Activated naive CD8-positive, alpha-beta T cell treated with anti-CD3 and anti-CD28 coated beads for 36 hours (primary cell): Measurements from ENCODE around the gene REEP6. TPM values are rescaled to one million over a fixed set of nuclear protein-coding genes. Genes with fewer than 3 reads are reported as not detected.
"Not testable (repeated sequence)": the region's sequence is repeated elsewhere in the genome, so short reads cannot be mapped to it uniquely, and the experiment has no call there.

Experiments used
- DNase-seq: peaks from one replicate; pipeline ENCODE4 v3.0.0; 2021
- H3K27ac Mint-ChIP-seq: one replicate; pipeline ENCODE4 v1.8.0; 2022; ENCODE audit warnings: mild to moderate bottlenecking, moderate library complexity, mixed read lengths
- H3K27me3 Mint-ChIP-seq: one replicate; pipeline ENCODE4 v1.8.0; 2022; ENCODE audit warnings: mild to moderate bottlenecking, mixed read lengths
- H3K36me3 Mint-ChIP-seq: one replicate; pipeline ENCODE4 v1.8.0; 2021; ENCODE audit warnings: mild to moderate bottlenecking, mixed read lengths
- H3K4me1 Mint-ChIP-seq: one replicate; pipeline ENCODE4 v1.8.0; 2021; ENCODE audit warnings: mixed read lengths
- H3K4me3 Mint-ChIP-seq: one replicate; pipeline ENCODE4 v1.8.0; 2022; ENCODE audit warnings: mild to moderate bottlenecking, moderate library complexity, mixed read lengths
- H3K9me3 Mint-ChIP-seq: one replicate; pipeline ENCODE4 v1.8.0; 2022; ENCODE audit warnings: mixed read lengths
- total RNA-seq, 2 experiments: library from RNA; stranded (reverse); gene quantifications; one replicate each; pipeline ENCODE4 v1.2.3, GENCODE V29; 2021

REEP6 gene
- total RNA-seq, 2 experiments from 2014 or later: 1.3 to 1.8 TPM

DNA sequence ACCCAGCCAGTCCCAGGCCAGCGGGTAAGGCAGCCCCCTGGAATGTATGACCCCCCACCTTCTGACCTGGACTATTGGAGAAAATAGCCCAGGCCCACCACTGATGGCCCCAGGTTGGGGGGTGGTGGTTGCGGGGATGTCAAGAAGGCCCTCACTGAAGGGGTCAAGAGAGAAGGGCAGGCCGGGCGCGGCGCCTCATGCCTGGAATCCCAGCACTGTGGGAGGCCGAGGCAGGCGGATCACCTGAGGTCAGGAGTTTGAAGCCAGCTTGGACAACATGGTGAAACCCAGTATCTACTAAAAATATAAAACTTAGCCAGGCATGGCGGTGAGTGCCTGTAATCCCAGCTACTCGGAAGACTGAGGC, 23.3 kb downstream of the REEP6 start:
- Mint-ChIP-seq H3K27ac (no peak overlapping the region), H3K4me1 (peaks cover 3% of the 10 kb centered on the region), H3K27me3 (peaks cover 24% of the 10 kb centered on the region), H3K9me3 (no peaks in the 10 kb centered on the region), H3K4me3 (no peak overlapping the region), H3K36me3 (no peaks in the 10 kb centered on the region)
- no peak for DNase-seq

- Mint-ChIP-seq H3K9me3 (no peaks in the 10 kb centered on the region), H3K36me3 (no peaks in the 10 kb centered on the region), H3K27ac (no peak overlapping the region), H3K27me3 (peaks cover 18% of the 10 kb centered on the region), H3K4me1 (peaks cover 3% of the 10 kb centered on the region), H3K4me3 (no peak overlapping the region)
- no peak for DNase-seq
Observed at GRCh38 chr19:1514986-1515721, 24.2 kb downstream of the REEP6 start.

- DNase-seq: no peak
- no peak overlapping the region for H3K4me3 Mint-ChIP-seq
- peaks cover 14% of the 10 kb centered on the region for H3K27me3 Mint-ChIP-seq
- H3K27ac Mint-ChIP-seq: no peak overlapping the region
- no peaks in the 10 kb centered on the region for H3K36me3 Mint-ChIP-seq
- H3K9me3 Mint-ChIP-seq: no peaks in the 10 kb centered on the region
- H3K4me1 Mint-ChIP-seq: peaks cover 3% of the 10 kb centered on the region
Observed at GRCh38 chr19:1516395-1516753, 25.4 kb downstream of the REEP6 start.

DNA sequence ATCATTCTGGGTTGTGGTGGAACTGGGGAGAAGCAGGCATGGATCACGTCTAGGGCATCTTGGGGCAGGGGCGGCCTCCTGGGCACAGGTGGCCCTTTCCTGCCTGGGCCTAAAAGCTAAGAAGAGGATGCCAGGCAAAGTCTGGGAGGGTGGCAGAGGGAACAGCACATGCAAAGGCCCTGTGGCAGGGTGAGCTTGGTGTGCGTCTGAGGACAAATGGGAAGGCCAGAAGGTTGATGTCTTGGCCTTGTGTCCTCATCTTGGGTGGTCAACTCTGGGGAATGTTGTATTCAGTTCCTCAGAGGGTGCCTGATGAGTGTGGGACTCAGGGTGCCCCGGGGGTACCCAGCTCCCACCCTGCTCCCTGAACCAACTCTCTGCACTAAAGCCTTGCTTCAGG, 27.5 kb downstream of the REEP6 start:
- H3K36me3 Mint-ChIP-seq: no peaks in the 10 kb centered on the region
- H3K27me3 Mint-ChIP-seq: peaks cover 24% of the 10 kb centered on the region
- no peak for DNase-seq
- no peak overlapping the region for H3K4me3 Mint-ChIP-seq
- no peak overlapping the region for H3K27ac Mint-ChIP-seq
- H3K4me1 Mint-ChIP-seq: no peaks in the 10 kb centered on the region
- no peaks in the 10 kb centered on the region for H3K9me3 Mint-ChIP-seq

DNA sequence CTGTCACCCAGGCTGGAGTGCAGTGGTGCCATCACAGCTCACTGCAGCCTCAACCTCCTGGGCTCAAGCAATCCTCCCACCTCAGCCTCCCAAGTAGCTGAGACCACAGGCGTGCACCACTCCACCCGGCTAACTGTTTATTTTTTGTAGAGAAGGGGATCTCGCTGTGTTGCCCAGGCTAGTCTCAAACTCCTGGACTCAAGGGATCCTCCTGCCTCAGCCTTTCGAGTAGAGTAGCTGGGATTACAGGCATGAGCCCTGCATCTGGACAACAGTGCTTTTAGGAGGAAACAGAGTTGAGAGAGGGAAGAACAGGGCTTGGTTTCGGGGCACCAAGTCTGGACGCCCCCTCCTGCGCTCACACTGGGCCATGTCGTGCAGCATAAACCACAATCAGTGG, 28.8 kb downstream of the REEP6 start:
- not testable (repeated sequence) for DNase-seq, H3K36me3 Mint-ChIP-seq, H3K4me3 Mint-ChIP-seq, H3K4me1 Mint-ChIP-seq, H3K27ac Mint-ChIP-seq, H3K9me3 Mint-ChIP-seq
- H3K27me3 Mint-ChIP-seq: peaks cover 28% of the 10 kb centered on the region

- Mint-ChIP-seq H3K4me1 (peaks cover 4% of the 10 kb centered on the region), H3K27ac (no peak overlapping the region), H3K36me3 (no peaks in the 10 kb centered on the region), H3K27me3 (peaks cover 31% of the 10 kb centered on the region), H3K4me3 (no peak overlapping the region), H3K9me3 (no peaks in the 10 kb centered on the region)
- no peak for DNase-seq
Observed at GRCh38 chr19:1520203-1520780, 29.3 kb downstream of the REEP6 start.

DNA sequence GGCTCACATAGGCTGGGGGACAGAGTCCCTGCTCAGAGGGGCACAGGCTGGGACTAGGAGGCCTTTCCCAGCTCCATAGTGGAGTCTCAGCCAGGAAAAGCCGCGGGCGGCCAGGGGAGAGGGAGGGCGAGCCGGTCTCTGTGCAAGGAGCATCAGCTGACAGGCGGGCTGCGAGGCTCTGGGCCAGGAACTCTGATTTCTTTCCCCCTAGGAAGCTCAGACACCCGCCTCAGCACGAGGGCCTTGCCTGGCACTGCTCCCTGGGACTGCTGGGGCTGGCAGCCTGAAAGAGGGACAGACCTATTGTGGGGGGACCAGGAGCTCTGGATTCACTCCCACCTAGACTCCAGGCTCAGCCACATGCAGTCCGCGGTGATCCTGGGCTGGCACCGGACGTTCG, 30.7 kb downstream of the REEP6 start:
- Mint-ChIP-seq H3K4me3 (no peak overlapping the region), H3K27me3 (peaks cover 44% of the 10 kb centered on the region), H3K27ac (no peak overlapping the region), H3K36me3 (no peaks in the 10 kb centered on the region), H3K9me3 (no peaks in the 10 kb centered on the region), H3K4me1 (peaks cover 4% of the 10 kb centered on the region)
- DNase-seq: no peak

DNA sequence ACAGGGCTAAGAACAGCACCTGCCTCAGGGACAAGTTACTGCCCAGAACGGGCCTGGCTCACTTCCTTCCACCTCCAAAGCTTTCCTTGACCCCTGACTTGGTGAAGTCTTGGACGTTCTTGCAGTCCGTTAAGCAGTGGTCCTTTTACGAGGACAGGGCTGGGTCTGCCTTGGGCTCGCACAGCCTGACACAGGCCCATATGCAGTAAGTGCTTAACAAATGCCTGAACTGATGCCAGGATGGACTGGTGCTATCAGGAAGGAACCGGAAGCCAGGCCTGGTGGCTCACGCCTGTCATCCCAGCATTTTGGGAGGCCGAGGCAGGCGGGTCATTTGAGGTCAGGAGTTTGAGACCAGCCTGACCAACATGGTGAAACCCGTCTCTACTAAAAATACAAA, 31.1 kb downstream of the REEP6 start:
- Mint-ChIP-seq H3K36me3 (no peaks in the 10 kb centered on the region), H3K27me3 (peaks cover 47% of the 10 kb centered on the region), H3K27ac (no peak overlapping the region), H3K4me3 (no peak overlapping the region), H3K9me3 (no peaks in the 10 kb centered on the region), H3K4me1 (peaks cover 4% of the 10 kb centered on the region)
- no peak for DNase-seq

GRCh38 chr19:1522838-1523237, 31.9 kb downstream of the REEP6 start:
- peaks cover 4% of the 10 kb centered on the region for H3K4me1 Mint-ChIP-seq
- H3K27me3 Mint-ChIP-seq: peaks cover 52% of the 10 kb centered on the region
- H3K27ac Mint-ChIP-seq: no peak overlapping the region
- DNase-seq: no peak
- no peaks in the 10 kb centered on the region for H3K36me3 Mint-ChIP-seq
- H3K4me3 Mint-ChIP-seq: no peak overlapping the region
- H3K9me3 Mint-ChIP-seq: no peaks in the 10 kb centered on the region

DNA sequence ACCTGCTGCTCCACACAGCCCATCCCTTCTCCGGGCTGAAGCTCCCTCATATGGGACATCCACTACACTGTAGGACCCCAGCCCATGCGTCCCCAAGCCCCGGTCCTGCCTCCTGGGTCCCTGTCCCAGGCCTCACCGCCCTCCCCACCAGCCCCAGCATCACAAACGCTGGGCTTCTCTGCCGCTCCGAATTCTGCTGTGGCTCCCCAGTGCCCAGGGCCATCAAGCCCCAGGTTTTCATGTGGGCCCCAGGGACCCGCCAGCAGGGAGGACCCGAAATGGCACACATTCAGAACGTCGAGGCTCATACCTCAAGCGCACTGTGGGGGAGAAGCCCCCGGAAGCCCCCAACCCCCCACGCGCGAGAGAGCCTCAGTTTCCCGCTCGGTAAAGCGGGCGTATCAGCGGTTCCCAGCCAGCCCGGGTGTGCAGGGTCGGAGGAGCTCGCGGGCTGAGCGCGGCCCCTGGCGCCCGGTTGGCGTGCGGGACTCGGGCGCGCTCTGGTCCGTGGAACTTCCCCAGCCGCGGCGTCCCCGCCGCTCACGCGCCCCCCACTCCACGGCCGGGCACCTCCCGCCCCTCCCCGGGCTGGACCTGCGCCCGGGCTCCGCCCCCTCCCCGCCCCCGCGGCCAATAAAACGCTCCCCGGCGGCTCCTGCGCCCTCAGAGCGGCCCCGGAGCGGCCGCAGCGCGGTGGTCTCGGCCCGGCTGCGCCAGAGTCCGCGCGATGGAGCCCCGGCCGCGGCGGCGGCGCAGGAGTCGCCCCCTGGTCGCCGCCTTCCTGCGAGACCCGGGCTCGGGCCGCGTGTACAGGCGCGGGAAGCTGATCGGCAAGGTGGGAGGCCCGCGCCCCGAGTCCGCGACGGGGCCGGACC, 32.7 kb downstream of the REEP6 start, which contains the start of gene PLK5:
TSS of gene PLK5 (plus strand) at position 666 of the 875 bp plus-strand sequence. CDS start 2,920 bp downstream, outside the sequence.
- peaks cover 4% of the 10 kb centered on the region for H3K4me1 Mint-ChIP-seq
- DNase-seq: no peak
- no peaks in the 10 kb centered on the region for H3K36me3 Mint-ChIP-seq
- H3K27me3 Mint-ChIP-seq: peaks cover 52% of the 10 kb centered on the region
- no peak within 1 kb of the TSS for H3K4me3 Mint-ChIP-seq
- H3K27ac Mint-ChIP-seq: no peak within 1 kb of the TSS
- H3K9me3 Mint-ChIP-seq: no peaks in the 10 kb centered on the region

GRCh38 chr19:1524287-1524971, 33.4 kb downstream of the REEP6 start:
- H3K27ac Mint-ChIP-seq: no peak overlapping the region
- H3K4me1 Mint-ChIP-seq: peaks cover 4% of the 10 kb centered on the region

DNA sequence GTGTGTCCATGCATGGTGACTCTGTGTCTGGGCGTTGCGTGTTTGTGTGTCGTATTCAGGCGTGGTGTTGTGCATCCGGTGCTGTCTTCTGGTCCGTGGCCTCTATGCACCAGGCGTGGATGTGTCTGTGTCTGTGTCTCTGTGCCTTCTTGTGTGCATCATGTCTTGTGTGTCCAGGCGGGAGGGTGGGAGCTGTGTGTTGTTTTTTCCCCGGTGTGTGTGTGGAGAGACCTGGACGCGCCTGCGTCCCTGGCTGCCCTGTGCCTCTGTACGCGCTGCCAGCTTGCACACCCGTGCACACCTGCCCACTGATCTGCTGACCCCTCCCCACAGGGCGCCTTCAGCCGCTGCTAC, 34.0 kb downstream of the REEP6 start:
- Mint-ChIP-seq H3K27me3 (peaks cover 55% of the 10 kb centered on the region), H3K36me3 (no peaks in the 10 kb centered on the region), H3K4me1 (peaks cover 4% of the 10 kb centered on the region), H3K27ac (no peak overlapping the region), H3K9me3 (no peaks in the 10 kb centered on the region), H3K4me3 (no peak overlapping the region)
- no peak for DNase-seq

More at GRCh38 chr19:1524287-1524971, 33.4 kb downstream of the REEP6 start:
- no peaks in the 10 kb centered on the region for H3K9me3 Mint-ChIP-seq
- DNase-seq: no peak
- H3K27me3 Mint-ChIP-seq: peaks cover 52% of the 10 kb centered on the region
- no peak overlapping the region for H3K4me3 Mint-ChIP-seq
- no peaks in the 10 kb centered on the region for H3K36me3 Mint-ChIP-seq

DNA sequence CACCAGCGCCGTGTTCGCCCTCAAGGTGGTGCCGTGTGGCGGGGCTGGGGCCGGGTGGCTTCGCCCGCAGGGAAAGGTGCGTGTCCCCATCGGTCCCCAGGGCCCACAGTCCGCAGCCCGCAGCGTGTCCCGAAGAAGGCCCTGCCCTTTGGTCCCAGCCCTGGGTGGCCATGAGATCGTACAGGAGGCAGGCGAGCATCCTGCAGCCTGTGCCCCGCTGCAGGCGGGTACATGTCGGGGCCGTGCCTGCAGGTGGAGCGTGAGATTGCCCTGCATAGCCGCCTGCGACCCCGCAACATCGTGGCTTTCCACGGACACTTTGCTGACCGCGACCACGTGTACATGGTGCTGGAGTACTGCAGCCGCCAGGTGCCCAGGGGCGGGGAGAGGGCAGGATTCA, 34.4 kb downstream of the REEP6 start:
- H3K9me3 Mint-ChIP-seq: no peaks in the 10 kb centered on the region

DNA sequence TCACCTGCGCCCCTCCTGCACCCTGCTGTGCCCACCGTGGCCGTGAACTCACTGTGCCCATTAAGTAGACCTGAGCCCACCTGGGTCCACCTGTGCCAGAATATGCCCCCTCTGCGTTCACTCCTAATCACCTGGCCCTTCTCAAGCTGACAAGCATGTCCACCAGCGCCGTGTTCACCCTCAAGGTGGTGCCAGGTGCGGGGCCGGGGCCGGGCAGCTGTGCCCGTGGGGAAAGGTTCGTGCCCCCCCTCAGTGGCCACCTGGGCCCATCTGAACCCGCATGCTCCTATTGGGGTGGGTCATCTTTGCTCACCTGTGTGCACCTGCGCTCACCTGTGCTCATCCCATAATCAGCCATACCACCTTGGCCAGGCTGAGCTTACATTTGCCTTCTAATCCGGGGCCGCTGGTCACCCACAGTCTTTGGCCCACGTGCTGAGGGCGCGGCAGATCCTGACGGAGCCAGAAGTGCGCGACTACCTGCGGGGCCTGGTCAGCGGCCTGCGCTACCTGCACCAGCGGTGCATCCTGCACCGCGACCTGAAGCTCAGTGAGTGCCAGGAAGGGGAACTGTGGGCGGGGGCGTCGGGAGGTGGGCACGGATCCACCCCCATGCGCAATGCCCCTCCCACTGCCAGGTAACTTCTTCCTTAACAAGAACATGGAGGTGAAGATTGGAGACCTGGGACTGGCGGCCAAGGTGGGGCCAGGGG, 35.2 kb downstream of the REEP6 start:
- H3K4me1 Mint-ChIP-seq: peaks cover 4% of the 10 kb centered on the region
- no peak overlapping the region for H3K4me3 Mint-ChIP-seq
- no peaks in the 10 kb centered on the region for H3K9me3 Mint-ChIP-seq
- H3K36me3 Mint-ChIP-seq: no peaks in the 10 kb centered on the region
- H3K27me3 Mint-ChIP-seq: peaks cover 56% of the 10 kb centered on the region
- H3K27ac Mint-ChIP-seq: no peak overlapping the region
- no peak for DNase-seq

More for the DNA sequence above, 34.4 kb downstream of the REEP6 start:
- no peak overlapping the region for H3K4me3 Mint-ChIP-seq
- no peak for DNase-seq
- no peaks in the 10 kb centered on the region for H3K36me3 Mint-ChIP-seq
- peaks cover 59% of the 10 kb centered on the region for H3K27me3 Mint-ChIP-seq
- no peak overlapping the region for H3K27ac Mint-ChIP-seq
- peaks cover 4% of the 10 kb centered on the region for H3K4me1 Mint-ChIP-seq
